Measurements from ENCODE around the gene SULT4A1.

DNA sequence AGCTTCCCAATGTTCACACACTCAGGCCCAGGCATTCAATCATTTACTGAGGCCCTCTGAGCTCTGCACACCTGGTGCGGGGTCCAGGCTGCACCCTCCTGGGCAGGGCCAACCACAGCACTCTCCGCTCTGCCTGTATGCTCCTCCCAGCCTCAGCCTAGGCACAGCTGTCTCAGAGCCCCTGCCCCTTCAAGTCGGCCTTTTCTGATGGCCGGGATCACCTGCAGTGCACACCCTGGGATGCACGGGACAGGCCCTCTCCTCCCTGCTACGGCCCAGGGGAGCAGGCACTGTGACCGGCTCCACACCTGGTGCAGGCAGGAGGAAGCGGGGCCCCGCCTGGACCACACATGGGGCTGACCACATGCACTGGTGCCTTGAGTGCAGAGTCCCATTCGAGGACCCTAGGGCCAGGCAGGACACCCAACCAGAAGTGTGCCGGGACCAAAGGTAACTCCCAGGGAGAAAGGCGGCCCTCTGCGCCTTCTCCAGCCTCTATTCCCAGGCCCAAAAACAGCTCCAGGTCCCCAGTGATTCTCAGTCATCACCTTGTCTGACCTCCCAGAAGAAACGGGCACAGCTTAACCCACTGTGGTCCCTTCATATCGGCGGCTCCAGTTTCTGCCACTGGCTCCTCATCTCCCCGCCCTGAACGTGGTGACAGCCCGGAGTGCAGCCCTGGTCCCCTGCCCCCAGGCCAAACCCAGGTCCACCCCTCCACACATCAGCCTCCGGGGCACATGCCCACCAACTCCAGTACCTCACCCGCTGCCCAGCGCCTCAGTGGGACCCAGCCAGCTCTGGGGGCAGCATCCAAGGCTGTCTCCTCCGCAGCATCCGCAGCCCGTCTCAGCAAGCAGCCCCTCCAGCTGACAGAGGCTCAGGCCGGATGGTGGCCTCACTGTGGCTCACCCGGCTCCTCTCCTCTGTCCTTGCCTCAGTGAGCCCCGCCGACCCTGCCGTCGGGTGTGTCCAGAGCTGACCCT is 17.5 kb downstream of the SULT4A1 start:
- TF ChIP-seq POLR2A (IDR thresholded peaks at IDR 0.05), result no peak
- TF ChIP-seq, protein P1, sequence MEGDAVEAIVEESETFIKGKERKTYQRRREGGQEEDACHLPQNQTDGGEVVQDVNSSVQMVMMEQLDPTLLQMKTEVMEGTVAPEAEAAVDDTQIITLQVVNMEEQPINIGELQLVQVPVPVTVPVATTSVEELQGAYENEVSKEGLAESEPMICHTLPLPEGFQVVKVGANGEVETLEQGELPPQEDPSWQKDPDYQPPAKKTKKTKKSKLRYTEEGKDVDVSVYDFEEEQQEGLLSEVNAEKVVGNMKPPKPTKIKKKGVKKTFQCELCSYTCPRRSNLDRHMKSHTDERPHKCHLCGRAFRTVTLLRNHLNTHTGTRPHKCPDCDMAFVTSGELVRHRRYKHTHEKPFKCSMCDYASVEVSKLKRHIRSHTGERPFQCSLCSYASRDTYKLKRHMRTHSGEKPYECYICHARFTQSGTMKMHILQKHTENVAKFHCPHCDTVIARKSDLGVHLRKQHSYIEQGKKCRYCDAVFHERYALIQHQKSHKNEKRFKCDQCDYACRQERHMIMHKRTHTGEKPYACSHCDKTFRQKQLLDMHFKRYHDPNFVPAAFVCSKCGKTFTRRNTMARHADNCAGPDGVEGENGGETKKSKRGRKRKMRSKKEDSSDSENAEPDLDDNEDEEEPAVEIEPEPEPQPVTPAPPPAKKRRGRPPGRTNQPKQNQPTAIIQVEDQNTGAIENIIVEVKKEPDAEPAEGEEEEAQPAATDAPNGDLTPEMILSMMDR (IDR thresholded peaks at IDR 0.05), result no peak

Data from Peyer's patch (tissue), 4 donors.